ENCODE data around the gene MOSPD3.
A peak's percentile ranks its signal among the peaks of the same experiment; 100 is the strongest.

The MOSPD3 gene

GRCh38 chr7:100583132-100584053 is 28.9 kb upstream of the MOSPD3 start:
- no peak for DNase-seq (ENCODE audit: extremely low read depth, low read depth)
- peak overlapping the region; percentile 90 for H3K4me3 ChIP-seq (replicated peaks; ENCODE audit: low read depth, low read length)
- TF ChIP-seq, protein P1, sequence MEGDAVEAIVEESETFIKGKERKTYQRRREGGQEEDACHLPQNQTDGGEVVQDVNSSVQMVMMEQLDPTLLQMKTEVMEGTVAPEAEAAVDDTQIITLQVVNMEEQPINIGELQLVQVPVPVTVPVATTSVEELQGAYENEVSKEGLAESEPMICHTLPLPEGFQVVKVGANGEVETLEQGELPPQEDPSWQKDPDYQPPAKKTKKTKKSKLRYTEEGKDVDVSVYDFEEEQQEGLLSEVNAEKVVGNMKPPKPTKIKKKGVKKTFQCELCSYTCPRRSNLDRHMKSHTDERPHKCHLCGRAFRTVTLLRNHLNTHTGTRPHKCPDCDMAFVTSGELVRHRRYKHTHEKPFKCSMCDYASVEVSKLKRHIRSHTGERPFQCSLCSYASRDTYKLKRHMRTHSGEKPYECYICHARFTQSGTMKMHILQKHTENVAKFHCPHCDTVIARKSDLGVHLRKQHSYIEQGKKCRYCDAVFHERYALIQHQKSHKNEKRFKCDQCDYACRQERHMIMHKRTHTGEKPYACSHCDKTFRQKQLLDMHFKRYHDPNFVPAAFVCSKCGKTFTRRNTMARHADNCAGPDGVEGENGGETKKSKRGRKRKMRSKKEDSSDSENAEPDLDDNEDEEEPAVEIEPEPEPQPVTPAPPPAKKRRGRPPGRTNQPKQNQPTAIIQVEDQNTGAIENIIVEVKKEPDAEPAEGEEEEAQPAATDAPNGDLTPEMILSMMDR (IDR thresholded peaks at IDR 0.05; ENCODE audit: low read depth, low read length, missing control alignments) = no peak

DNA sequence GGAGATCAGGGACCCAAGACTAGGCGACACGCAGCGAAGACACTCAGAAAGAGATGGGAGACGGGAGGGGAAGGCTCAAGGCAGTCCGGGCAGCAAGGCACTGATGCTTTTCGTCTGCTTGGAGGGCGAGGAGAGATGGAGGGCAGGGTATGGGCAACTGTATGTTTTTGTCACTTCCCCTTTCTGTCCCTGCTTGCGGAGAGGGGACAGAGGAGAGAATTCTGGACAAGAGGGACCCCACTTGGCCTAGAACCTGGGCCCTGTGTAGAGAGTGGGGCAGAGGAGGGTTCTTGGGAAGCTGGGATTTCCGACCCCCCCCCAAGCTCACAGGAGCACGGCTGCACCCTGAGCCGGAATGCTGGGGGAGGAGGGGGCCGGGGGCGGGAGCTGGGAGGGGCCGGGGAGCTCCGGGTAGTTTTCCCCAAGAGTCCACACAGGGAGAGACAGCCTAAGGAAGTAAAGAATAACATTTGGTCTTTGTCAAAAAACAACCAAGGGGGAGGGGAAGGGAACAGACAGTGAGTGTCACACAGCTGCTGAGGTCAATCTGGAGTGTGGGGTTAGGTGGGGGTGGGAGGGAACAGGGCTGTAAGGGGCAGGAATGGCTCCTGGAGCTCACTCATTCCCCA is 28.2 kb upstream of the MOSPD3 start:
- TF ChIP-seq, protein P1 (IDR thresholded peaks at IDR 0.05; ENCODE audit: low read depth, low read length, missing control alignments) = no peak
- DNase-seq (ENCODE audit: extremely low read depth, low read depth) = no peak
- peak overlapping the region; percentile 90 for H3K4me3 ChIP-seq (replicated peaks; ENCODE audit: low read depth, low read length)

GRCh38 chr7:100584683-100585510 is 27.4 kb upstream of the MOSPD3 start:
- no peak for DNase-seq (ENCODE audit: extremely low read depth, low read depth)
- TF ChIP-seq, protein P1 (IDR thresholded peaks at IDR 0.05; ENCODE audit: low read depth, low read length, missing control alignments) = no peak
- peak overlapping the region; percentile 90 for H3K4me3 ChIP-seq (replicated peaks; ENCODE audit: low read depth, low read length)

- DNase-seq (ENCODE audit: extremely low read depth, low read depth) = no peak
- TF ChIP-seq, protein P1 (IDR thresholded peaks at IDR 0.05; ENCODE audit: low read depth, low read length, missing control alignments) = no peak
- H3K4me3 ChIP-seq (replicated peaks; ENCODE audit: low read depth, low read length) = peak within 1 kb of the TSS; percentile 90
These were observed 26.7 kb upstream of the MOSPD3 start, which contains the start of gene LRCH4 for GRCh38 chr7:100585511-100586265. LRCH4 (minus strand) TSS chr7:100586129; CDS start chr7:100586100, 29 bp downstream.

- TF ChIP-seq, protein P1 (IDR thresholded peaks at IDR 0.05; ENCODE audit: low read depth, low read length, missing control alignments) = no peak
- peak; percentile 99 for DNase-seq (ENCODE audit: extremely low read depth, low read depth)
- peak within 1 kb of the TSS; percentile 90 for H3K4me3 ChIP-seq (replicated peaks; ENCODE audit: low read depth, low read length)
These were observed 25.9 kb upstream of the MOSPD3 start, which contains the start of gene FBXO24 for GRCh38 chr7:100586266-100587025. FBXO24 (plus strand) TSS chr7:100586328; CDS start chr7:100586626, 298 bp downstream.
